ENCODE measurements around the gene KRTAP12-2. TPM values are rescaled to one million over a fixed set of nuclear protein-coding genes. Genes with fewer than 3 reads are reported as not detected.
"Not testable (repeated sequence)": the region's sequence is repeated elsewhere in the genome, so short reads cannot be mapped to it uniquely, and the experiment has no call there.

Gene KRTAP12-2
- total RNA-seq, 1 donor from 2014 or later, result not detected

GRCh38 chr21:44700101-44701022 lies 33.6 kb upstream of the KRTAP12-2 start:
- Histone ChIP-seq H3K27ac (replicated peaks) (no peak overlapping the region), H3K4me1 (no peaks in the 10 kb centered on the region), H3K4me3 (no peak overlapping the region), H3K9me3 (replicated peaks) (no peaks in the 10 kb centered on the region), H3K27me3 (ENCODE audit: low read depth) (peaks cover 91% of the 10 kb centered on the region), H3K36me3 (no peaks in the 10 kb centered on the region)
- TF ChIP-seq, protein P1, sequence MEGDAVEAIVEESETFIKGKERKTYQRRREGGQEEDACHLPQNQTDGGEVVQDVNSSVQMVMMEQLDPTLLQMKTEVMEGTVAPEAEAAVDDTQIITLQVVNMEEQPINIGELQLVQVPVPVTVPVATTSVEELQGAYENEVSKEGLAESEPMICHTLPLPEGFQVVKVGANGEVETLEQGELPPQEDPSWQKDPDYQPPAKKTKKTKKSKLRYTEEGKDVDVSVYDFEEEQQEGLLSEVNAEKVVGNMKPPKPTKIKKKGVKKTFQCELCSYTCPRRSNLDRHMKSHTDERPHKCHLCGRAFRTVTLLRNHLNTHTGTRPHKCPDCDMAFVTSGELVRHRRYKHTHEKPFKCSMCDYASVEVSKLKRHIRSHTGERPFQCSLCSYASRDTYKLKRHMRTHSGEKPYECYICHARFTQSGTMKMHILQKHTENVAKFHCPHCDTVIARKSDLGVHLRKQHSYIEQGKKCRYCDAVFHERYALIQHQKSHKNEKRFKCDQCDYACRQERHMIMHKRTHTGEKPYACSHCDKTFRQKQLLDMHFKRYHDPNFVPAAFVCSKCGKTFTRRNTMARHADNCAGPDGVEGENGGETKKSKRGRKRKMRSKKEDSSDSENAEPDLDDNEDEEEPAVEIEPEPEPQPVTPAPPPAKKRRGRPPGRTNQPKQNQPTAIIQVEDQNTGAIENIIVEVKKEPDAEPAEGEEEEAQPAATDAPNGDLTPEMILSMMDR (IDR thresholded peaks at IDR 0.05; ENCODE audit: borderline replicate concordance), result no peak
- intact Hi-C loops (cut with micrococcal nuclease), result no loop called here
- no peak for DNase-seq

DNA sequence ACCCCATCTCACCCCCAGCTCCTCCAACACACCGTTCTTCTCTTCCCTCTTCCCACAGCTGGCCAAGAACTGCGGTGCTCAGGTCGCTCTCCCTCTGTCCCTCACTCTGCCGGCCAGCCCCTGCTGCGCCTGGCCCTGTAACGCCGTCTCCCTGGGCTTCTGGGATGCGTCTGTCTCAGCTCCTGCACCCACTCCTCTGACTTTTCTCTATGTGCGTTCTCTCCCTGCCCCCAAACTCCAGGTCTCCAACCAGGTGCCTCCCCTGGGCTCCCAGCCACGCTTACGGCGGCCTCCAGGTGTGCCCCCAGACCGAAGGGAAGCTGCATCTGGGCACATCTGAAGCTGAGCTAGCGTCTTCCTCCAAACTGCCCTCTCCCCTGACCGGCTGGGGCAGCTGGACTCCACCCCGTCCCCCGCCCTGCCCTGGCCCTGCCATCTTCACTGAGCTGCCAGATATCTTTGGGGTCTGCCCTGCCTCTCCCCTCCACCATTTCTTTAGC lies 32.8 kb upstream of the KRTAP12-2 start:
- TF ChIP-seq, protein P1 (IDR thresholded peaks at IDR 0.05; ENCODE audit: borderline replicate concordance), result no peak
- Histone ChIP-seq H3K4me3 (no peak overlapping the region), H3K9me3 (replicated peaks) (peaks cover 3% of the 10 kb centered on the region), H3K36me3 (no peaks in the 10 kb centered on the region), H3K27me3 (ENCODE audit: low read depth) (peaks cover 90% of the 10 kb centered on the region), H3K27ac (replicated peaks) (no peak overlapping the region), H3K4me1 (no peaks in the 10 kb centered on the region)
- DNase-seq, result no peak
- intact Hi-C loops (cut with micrococcal nuclease), result no loop called here

GRCh38 chr21:44697811-44698734 lies 31.3 kb upstream of the KRTAP12-2 start:
- Histone ChIP-seq H3K9me3 (replicated peaks) (peaks cover 18% of the 10 kb centered on the region), H3K27me3 (ENCODE audit: low read depth) (peaks cover 76% of the 10 kb centered on the region), H3K27ac (replicated peaks) (no peak overlapping the region), H3K4me1 (no peaks in the 10 kb centered on the region), H3K36me3 (no peaks in the 10 kb centered on the region), H3K4me3 (no peak overlapping the region)
- intact Hi-C loops (cut with micrococcal nuclease), result no loop called here
- TF ChIP-seq, protein P1 (IDR thresholded peaks at IDR 0.05; ENCODE audit: borderline replicate concordance), result no peak
- no peak for DNase-seq

DNA sequence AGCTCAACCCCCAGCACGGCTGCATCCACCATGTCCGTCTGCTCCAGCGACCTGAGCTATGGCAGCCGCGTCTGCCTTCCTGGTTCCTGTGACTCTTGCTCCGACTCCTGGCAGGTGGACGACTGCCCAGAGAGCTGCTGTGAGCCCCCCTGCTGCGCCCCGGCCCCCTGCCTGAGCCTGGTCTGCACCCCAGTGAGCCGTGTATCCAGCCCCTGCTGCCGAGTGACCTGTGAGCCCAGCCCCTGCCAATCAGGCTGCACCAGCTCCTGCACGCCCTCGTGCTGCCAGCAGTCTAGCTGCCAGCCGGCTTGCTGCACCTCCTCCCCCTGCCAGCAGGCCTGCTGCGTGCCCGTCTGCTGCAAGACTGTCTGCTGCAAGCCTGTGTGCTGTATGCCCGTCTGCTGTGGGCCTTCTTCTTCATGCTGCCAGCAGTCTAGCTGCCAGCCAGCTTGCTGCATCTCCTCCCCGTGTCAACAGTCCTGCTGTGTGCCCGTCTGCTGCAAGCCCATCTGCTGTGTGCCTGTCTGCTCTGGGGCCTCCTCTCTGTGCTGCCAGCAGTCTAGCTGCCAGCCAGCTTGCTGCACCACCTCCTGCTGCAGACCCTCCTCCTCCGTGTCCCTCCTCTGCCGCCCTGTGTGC lies 30.6 kb upstream of the KRTAP12-2 start, which contains the start of gene KRTAP10-12:
TSS of gene KRTAP10-12 (plus strand) at position 1 of the 639 bp plus-strand sequence. CDS start at position 31, 30 bp downstream.
- H3K9me3 ChIP-seq (replicated peaks), result peaks cover 26% of the 10 kb centered on the region
- DNase-seq; intact Hi-C loops (cut with micrococcal nuclease); H3K4me3 ChIP-seq; H3K36me3 ChIP-seq; H3K4me1 ChIP-seq; H3K27ac ChIP-seq (replicated peaks): not testable (repeated sequence)
- H3K27me3 ChIP-seq (ENCODE audit: low read depth), result peaks cover 68% of the 10 kb centered on the region

GRCh38 chr21:44696572-44696971 lies 29.8 kb upstream of the KRTAP12-2 start:
- Histone ChIP-seq H3K27ac (replicated peaks) (no peak overlapping the region), H3K36me3 (no peaks in the 10 kb centered on the region), H3K27me3 (ENCODE audit: low read depth) (peaks cover 60% of the 10 kb centered on the region), H3K9me3 (replicated peaks) (peaks cover 30% of the 10 kb centered on the region), H3K4me3 (no peak overlapping the region), H3K4me1 (no peaks in the 10 kb centered on the region)
- intact Hi-C loops (cut with micrococcal nuclease), result no loop called here
- no peak for DNase-seq
- TF ChIP-seq, protein P1 (IDR thresholded peaks at IDR 0.05; ENCODE audit: borderline replicate concordance), result no peak

Data from left ventricle myocardium inferior (tissue), 1 donor.